Measurements from ENCODE around the gene PTPRJ.

DNA sequence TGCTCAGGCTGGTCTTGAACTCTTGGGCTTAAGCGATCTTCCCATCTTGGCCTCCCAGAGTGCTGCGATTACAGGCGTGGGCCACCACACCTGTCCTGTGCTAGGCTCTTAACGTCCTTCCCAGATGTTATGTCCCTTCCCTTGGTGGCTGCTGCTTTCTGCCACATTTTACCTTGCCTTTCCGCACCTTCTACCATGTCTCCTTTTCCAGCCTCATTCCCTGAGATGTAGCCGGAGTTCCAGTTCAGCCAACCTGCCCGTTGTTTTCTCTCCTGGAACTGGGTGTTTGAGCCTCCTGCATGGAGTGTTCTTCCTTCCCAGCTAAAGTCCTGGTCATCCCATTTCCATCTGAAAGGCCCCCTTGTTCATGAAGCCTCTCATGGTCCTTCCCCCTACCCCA lies 95.3 kb downstream of the PTPRJ start:
- TF ChIP-seq, protein P1, sequence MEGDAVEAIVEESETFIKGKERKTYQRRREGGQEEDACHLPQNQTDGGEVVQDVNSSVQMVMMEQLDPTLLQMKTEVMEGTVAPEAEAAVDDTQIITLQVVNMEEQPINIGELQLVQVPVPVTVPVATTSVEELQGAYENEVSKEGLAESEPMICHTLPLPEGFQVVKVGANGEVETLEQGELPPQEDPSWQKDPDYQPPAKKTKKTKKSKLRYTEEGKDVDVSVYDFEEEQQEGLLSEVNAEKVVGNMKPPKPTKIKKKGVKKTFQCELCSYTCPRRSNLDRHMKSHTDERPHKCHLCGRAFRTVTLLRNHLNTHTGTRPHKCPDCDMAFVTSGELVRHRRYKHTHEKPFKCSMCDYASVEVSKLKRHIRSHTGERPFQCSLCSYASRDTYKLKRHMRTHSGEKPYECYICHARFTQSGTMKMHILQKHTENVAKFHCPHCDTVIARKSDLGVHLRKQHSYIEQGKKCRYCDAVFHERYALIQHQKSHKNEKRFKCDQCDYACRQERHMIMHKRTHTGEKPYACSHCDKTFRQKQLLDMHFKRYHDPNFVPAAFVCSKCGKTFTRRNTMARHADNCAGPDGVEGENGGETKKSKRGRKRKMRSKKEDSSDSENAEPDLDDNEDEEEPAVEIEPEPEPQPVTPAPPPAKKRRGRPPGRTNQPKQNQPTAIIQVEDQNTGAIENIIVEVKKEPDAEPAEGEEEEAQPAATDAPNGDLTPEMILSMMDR (conservative IDR thresholded peaks at IDR 0.05; ENCODE audit: low read depth, low read length): no peak
- TF ChIP-seq EZH2phosphoT487 (IDR thresholded peaks at IDR 0.05; ENCODE audit: borderline replicate concordance, low read length): no peak
- no peak for TF ChIP-seq EZH2 (IDR thresholded peaks at IDR 0.05; ENCODE audit: low read length, unreplicated experiment)
